Endodermal cell (in vitro differentiated cells): ENCODE results near the gene CATSPER3. TPM values are rescaled to one million over a fixed set of nuclear protein-coding genes. Genes with fewer than 3 reads are reported as not detected.

Source experiments
- DNase-seq: peaks from one replicate; pipeline ENCODE4 v3.0.0-alpha.2; 2017
- H3K27ac ChIP-seq: 2 replicates; pipeline ENCODE4 v1.5.1; 2013; ENCODE audit warnings: mild to moderate bottlenecking, low read depth, low read length, moderate library complexity
- H3K27me3 ChIP-seq: 2 replicates; pipeline ENCODE4 v1.6.1; 2013; ENCODE audit warnings: mild to moderate bottlenecking, low read length, moderate library complexity; ENCODE audit not compliant: insufficient read depth, control insufficient read depth, poor library complexity, severe bottlenecking
- H3K36me3 ChIP-seq: 2 replicates; pipeline ENCODE4 v1.7.0; 2013; ENCODE audit warnings: mild to moderate bottlenecking, low read length, moderate library complexity; ENCODE audit not compliant: control insufficient read depth, insufficient read depth
- H3K4me1 ChIP-seq: one replicate; pipeline ENCODE4 v1.7.0; 2013; ENCODE audit warnings: low read length; ENCODE audit not compliant: control insufficient read depth, insufficient read depth
- H3K4me3 ChIP-seq: 2 replicates; pipeline ENCODE4 v1.5.1; 2013; ENCODE audit warnings: mild to moderate bottlenecking, low read length, moderate library complexity
- H3K9ac ChIP-seq: 2 replicates; pipeline ENCODE4 v1.6.1; 2013; ENCODE audit warnings: mild to moderate bottlenecking, low read length, moderate library complexity; ENCODE audit not compliant: poor library complexity, severe bottlenecking; ENCODE audit errors: extremely low read depth
- H3K9me3 ChIP-seq: 2 replicates; pipeline ENCODE4 v1.6.1; 2013; ENCODE audit warnings: mild to moderate bottlenecking, low read length, moderate library complexity; ENCODE audit not compliant: control insufficient read depth
- H3K27ac Mint-ChIP-seq: 2 replicates; pipeline ENCODE4 v1.8.0; 2020; ENCODE audit warnings: mixed read lengths
- H3K27me3 Mint-ChIP-seq: 2 replicates; pipeline ENCODE4 v1.8.0; 2021; ENCODE audit warnings: mild to moderate bottlenecking, mixed read lengths; ENCODE audit not compliant: insufficient read depth
- H3K36me3 Mint-ChIP-seq: 2 replicates; pipeline ENCODE4 v1.8.0; 2020; ENCODE audit warnings: low read depth, mixed read lengths
- H3K4me1 Mint-ChIP-seq: 2 replicates; pipeline ENCODE4 v1.8.0; 2020; ENCODE audit warnings: mixed read lengths
- H3K4me3 Mint-ChIP-seq: 2 replicates; pipeline ENCODE4 v1.8.0; 2020; ENCODE audit warnings: mild to moderate bottlenecking, moderate library complexity, mixed read lengths
- H3K9me3 Mint-ChIP-seq: 2 replicates; pipeline ENCODE4 v1.8.0; 2020; ENCODE audit warnings: mild to moderate bottlenecking, mixed read lengths
- WGBS, 2 experiments: methylation state at CpG; one replicate each; pipeline versions ENCODE4 v1.1.5 to v1.1.7; 2013; ENCODE audit warnings: missing lambda C conversion rate in 2 of 2, mixed read lengths in 1 of 2; ENCODE audit not compliant: insufficient coverage in 1 of 2, insufficient read length in 1 of 2; 5-methylcytosine and 5-hydroxymethylcytosine counted together
- total RNA-seq, 2 donors: library from RNA; stranded (reverse); fragmentation: NEBNext Ultra II Directional in 1 of 2; extraction: Animal tissue kit (Norgen Biotek cat#: 25700) in 1 of 2; gene quantifications; 2 replicates in 1 of 2; 3 replicates in 1 of 2; pipeline ENCODE4 v1.2.1, GENCODE V29; 2021
- TF ChIP-seq, protein P1 (sequence below): fragments of 200-600 bp; sonication (generic); conservative IDR thresholded peaks from 2 replicates; pipeline ENCODE4 v1.5.0; 2021; ENCODE audit warnings: antibody characterized with exemption, mild to moderate bottlenecking

CATSPER3 gene
- total RNA-seq, 2 donors from 2014 or later = 0.64 to 0.68 TPM

DNA sequence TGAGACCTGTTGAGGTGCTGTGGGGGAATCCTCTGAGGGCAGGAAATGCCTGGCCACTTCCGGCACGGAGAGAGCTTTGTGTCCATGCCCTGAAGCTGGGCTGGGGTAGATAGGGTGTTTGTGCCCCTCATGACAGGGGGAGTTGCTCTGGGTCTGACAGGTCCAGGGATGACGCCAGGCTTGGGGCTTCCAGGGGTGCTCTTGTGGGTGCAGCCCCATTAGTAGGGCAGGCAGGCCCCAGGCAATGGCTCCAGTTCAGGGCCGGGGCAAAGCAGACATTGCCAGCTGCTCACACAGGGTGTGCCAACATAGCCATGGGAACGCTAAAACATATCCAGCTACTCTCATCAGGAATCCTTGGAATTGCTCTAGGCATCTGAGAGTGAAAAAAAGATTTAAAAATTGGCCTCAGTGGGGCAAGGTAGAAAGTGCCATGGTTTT is 45.3 kb downstream of the CATSPER3 start:
- Histone ChIP-seq H3K9me3 (no peaks in the 10 kb centered on the region), H3K4me3 (no peak overlapping the region), H3K9ac (no peak overlapping the region), H3K4me1 (no peaks in the 10 kb centered on the region), H3K27me3 (no peaks in the 10 kb centered on the region), H3K27ac (no peak overlapping the region), H3K36me3 (no peaks in the 10 kb centered on the region)
- Mint-ChIP-seq H3K4me3 (no peak overlapping the region), H3K4me1 (no peaks in the 10 kb centered on the region), H3K9me3 (no peaks in the 10 kb centered on the region), H3K27me3 (peaks cover 4% of the 10 kb centered on the region), H3K36me3 (no peaks in the 10 kb centered on the region), H3K27ac (no peak overlapping the region)
- DNase-seq = peak; percentile 33
- WGBS, 2 experiments = 91 to 95% methylated on average over 5 of the region's 5 CpGs
- TF ChIP-seq, protein P1, sequence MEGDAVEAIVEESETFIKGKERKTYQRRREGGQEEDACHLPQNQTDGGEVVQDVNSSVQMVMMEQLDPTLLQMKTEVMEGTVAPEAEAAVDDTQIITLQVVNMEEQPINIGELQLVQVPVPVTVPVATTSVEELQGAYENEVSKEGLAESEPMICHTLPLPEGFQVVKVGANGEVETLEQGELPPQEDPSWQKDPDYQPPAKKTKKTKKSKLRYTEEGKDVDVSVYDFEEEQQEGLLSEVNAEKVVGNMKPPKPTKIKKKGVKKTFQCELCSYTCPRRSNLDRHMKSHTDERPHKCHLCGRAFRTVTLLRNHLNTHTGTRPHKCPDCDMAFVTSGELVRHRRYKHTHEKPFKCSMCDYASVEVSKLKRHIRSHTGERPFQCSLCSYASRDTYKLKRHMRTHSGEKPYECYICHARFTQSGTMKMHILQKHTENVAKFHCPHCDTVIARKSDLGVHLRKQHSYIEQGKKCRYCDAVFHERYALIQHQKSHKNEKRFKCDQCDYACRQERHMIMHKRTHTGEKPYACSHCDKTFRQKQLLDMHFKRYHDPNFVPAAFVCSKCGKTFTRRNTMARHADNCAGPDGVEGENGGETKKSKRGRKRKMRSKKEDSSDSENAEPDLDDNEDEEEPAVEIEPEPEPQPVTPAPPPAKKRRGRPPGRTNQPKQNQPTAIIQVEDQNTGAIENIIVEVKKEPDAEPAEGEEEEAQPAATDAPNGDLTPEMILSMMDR = no peak

DNA sequence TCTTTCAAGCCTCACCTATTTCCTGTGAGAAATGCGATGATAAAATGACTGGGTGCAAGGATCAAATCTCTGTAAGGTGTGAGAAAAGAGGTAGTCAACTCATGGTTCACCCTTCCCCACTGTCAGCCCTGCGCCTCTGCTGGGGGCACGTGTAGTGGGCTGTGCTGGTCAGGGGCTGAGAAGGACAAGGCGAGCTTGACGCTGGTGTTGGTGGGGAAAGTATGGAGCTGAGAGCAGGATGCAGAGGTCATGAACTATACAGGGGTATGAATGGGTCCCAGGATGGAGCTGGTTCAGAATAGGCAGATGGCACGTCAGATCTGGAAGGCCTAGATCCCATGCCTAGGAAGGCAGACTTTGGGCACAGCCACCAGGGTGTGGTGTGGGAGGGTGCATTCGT is 45.7 kb downstream of the CATSPER3 start:
- Mint-ChIP-seq H3K27ac (no peak overlapping the region), H3K4me1 (no peaks in the 10 kb centered on the region), H3K36me3 (no peaks in the 10 kb centered on the region), H3K9me3 (no peaks in the 10 kb centered on the region), H3K4me3 (no peak overlapping the region), H3K27me3 (peaks cover 7% of the 10 kb centered on the region)
- H3K36me3 ChIP-seq = no peaks in the 10 kb centered on the region
- H3K9ac ChIP-seq = no peak overlapping the region
- TF ChIP-seq, protein P1 = no peak
- H3K4me3 ChIP-seq = no peak overlapping the region
- H3K27ac ChIP-seq = no peak overlapping the region
- H3K4me1 ChIP-seq = no peaks in the 10 kb centered on the region
- WGBS, 2 experiments = 92 to 95% methylated on average over 6 to 7 of the region's 7 CpGs
- H3K9me3 ChIP-seq = no peaks in the 10 kb centered on the region
- H3K27me3 ChIP-seq = no peaks in the 10 kb centered on the region
- DNase-seq = peak; percentile 35

DNA sequence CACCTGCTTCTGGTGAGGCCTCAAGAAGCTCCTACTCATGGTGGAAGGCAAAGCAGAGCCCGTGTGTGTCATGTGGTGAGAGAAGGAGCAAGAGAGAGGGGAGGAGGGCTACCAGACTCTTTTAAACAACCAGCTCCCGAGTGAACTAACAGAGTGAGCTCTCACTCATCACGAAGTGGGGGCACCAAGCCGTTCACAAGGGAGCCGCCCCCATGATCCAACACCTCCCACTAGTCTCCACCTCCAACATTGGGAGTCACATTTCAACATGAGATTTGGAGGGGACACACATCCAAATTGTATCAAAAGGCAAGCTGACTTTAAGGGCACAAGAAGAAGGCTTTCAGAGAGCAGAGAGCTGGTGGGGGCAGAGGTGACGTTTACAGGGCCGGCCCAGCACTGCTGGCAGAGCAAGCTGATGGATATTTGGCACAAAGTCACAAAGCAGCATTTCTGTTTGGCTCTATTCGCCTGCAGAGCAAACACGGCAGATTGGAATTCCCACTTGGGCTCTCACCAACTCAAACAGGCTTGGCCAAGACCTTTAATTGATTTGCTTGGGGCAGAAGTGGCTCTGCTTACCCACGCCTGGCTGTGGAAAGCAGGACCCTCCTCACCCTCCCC is 46.4 kb downstream of the CATSPER3 start:
- peaks cover 12% of the 10 kb centered on the region for H3K27me3 Mint-ChIP-seq
- DNase-seq = peak; percentile 31
- no peak overlapping the region for H3K27ac Mint-ChIP-seq
- H3K27me3 ChIP-seq = no peaks in the 10 kb centered on the region
- H3K9me3 ChIP-seq = no peaks in the 10 kb centered on the region
- no peaks in the 10 kb centered on the region for H3K4me1 ChIP-seq
- no peaks in the 10 kb centered on the region for H3K4me1 Mint-ChIP-seq
- H3K27ac ChIP-seq = no peak overlapping the region
- WGBS, 2 experiments = 76 to 83% methylated on average over 4 to 10 of the region's 10 CpGs
- no peaks in the 10 kb centered on the region for H3K36me3 Mint-ChIP-seq
- H3K36me3 ChIP-seq = no peaks in the 10 kb centered on the region
- TF ChIP-seq, protein P1 = no peak
- no peaks in the 10 kb centered on the region for H3K9me3 Mint-ChIP-seq
- no peak overlapping the region for H3K9ac ChIP-seq
- no peak overlapping the region for H3K4me3 Mint-ChIP-seq
- H3K4me3 ChIP-seq = no peak overlapping the region
